SIG-M5 treated with dmso at 0.1 percent for 504 hours (cell line): Measurements from ENCODE around the gene COL1A2.

Source experiments
- DNase-seq: peaks from one replicate; lab custom pipeline; 2025; ENCODE audit not compliant: unreplicated experiment; lab: John Stamatoyannopoulos, UW

Gene COL1A2

DNA sequence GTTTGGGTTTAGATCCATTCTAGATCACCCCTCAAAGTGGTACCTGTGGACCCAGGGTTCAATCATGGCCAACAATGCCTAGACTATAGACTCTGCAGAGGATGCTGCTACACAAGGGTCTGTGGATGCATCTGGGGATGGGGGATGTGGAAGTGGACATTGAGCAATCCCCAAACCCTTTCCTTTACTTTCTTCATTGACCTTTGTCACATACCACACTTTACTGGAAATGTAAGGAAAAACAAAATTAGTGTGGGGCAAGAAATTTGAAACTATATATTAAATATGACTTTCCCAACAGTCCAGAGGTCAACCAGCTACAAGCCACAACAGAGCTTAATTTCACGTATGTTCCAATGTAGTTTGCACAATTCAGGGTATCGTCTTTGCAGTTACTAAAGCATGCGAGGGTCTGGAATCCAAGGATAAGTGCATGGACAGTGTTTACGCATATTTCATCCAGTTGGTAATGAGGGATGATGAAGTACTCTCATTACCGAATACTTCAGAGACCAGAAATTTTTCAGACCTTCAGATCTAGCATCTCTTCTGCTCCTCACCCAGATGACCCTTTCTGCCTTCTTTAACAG, 81.7 kb downstream of the COL1A2 start:
- no peak for DNase-seq

DNA sequence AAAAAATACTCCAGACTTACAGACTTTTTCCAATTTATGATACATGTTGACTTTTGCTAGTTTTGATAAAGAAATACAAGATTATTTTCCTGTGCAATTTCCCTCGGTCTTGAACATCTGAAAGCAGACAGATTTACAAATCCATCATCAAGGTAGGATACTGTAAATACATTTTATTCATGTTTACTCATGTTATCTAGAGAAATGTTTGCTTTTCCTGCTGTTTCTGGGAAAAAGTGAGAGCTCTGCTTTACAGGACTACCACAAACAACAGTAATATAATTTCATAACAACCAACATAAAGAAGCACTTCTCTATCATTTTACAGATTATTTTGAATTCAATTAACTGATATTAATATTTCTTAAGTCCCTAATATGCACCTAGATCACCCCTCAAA, 83.2 kb downstream of the COL1A2 start:
- no peak for DNase-seq

DNA sequence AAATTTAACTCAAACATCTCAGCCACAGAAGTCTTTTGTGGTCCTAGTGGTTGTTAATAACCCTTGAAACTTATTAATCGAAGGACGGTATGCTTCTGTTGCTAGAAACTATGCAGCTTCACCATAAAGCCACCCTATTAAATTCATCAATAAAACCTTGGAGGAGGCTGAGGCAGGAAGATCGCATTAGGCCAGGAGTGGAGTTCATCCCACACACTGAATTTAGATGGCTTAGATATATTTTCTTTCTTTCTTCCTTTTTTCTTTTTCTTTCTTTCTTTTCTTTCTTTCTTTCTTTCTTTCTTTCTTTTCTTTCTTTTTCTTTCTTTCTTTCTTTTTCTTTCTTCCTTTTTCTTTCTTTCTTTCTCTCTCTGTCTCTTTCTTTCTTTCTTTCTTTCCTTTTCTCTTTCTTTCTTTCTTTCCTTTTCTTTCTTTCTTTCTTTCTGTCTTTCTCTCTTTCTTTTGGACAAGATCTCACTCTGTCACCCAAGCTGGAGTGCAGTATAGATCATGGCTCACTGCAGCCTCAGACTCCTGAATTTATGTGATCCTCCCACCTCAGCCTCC, 84.0 kb downstream of the COL1A2 start:
- DNase-seq, result no peak
